Stimulated activated CD8-positive, alpha-beta memory T cell treated with anti-CD3 and anti-CD28 coated beads, Interleukin-7, amount 100 ng/mL, for 48 hours (primary cell): Measurements from ENCODE around the gene TES.
"Not testable (repeated sequence)": the region's sequence is repeated elsewhere in the genome, so short reads cannot be mapped to it uniquely, and the experiment has no call there.

ENCODE experiments used
- DNase-seq, 2 donors: peaks; one replicate each; pipeline ENCODE4 v3.0.0-alpha.2; 2020; ENCODE audit warnings: low read depth in 1 of 2; ENCODE audit errors: extremely low read depth in 1 of 2

TES gene, protein sequence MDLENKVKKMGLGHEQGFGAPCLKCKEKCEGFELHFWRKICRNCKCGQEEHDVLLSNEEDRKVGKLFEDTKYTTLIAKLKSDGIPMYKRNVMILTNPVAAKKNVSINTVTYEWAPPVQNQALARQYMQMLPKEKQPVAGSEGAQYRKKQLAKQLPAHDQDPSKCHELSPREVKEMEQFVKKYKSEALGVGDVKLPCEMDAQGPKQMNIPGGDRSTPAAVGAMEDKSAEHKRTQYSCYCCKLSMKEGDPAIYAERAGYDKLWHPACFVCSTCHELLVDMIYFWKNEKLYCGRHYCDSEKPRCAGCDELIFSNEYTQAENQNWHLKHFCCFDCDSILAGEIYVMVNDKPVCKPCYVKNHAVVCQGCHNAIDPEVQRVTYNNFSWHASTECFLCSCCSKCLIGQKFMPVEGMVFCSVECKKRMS

DNA sequence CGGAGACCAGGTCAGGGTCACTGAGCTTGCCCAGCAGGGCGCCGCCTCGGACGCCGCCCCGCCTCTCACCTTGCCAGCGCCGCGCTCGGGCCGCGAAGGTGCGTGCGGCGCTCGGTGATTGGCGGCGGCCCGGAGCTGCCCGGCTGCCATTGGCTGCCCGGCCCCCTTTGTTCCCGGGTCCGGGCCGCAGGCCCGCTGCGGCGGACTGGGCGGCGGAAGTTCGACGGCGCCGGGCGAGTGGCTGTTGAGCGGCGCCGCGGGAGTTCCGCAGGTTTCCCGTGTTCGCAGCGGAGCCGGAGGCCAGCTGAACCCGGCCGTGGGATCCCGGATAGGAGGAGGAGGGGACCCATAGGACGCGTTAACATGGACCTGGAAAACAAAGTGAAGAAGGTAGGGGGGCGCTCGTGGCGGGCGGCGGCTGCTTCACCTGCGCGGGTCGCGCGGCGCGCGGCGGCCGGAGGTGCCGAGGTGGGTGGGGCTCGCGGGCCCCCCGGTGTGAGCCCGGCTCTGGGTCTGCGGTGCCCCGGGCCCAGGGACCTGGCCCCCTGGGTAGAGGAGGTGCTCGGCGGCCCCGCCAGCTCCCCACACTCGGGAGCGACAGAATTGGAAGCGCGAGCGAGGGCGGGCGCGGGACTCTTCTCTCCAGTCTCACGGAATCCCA lies at the start of gene TES:
Gene TES, plus strand, starts transcription at position 195 of the 661 bp plus-strand sequence. Its CDS starts 169 bp downstream, at position 364.
- peak; percentile 40 to 59 for DNase-seq

DNA sequence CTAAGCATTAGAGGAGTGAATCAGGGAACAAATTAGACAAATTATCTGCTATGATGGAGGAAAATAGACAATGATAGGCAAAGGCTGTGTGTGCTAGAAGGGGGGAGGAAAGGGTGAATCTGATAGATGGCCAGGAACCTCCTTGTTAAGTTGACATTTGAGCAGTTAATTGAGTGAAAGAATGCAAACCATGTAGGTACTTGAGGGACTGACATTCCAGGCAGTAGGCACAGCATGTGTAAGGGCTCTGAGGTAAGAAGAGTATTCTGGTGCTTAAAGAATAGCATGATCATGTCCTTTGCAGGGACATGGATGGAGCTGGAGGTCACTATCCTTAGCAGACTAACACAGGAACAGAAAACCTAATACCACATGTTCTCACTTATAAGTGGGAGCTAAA lies 48.6 kb upstream of the TES start:
- DNase-seq, result no peak

DNA sequence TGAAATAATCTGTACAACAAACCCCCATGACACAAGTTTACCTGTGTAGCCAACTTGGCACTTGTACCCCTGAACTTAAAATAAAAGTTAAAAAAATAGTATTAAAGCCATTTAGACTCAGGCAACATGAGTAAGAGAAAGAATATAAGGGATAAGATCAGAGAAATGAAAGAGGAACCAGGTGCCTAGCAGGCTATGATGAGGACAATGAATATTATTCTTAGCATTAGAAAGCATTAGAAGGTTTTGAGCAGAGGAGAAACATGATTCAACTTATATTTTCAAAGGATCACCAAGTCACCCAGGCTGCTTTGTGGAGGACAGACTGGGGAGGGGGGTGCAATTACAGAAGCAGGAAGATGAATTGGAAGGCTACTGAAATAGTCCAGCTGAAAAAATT lies 48.1 kb upstream of the TES start:
- no peak for DNase-seq

DNA sequence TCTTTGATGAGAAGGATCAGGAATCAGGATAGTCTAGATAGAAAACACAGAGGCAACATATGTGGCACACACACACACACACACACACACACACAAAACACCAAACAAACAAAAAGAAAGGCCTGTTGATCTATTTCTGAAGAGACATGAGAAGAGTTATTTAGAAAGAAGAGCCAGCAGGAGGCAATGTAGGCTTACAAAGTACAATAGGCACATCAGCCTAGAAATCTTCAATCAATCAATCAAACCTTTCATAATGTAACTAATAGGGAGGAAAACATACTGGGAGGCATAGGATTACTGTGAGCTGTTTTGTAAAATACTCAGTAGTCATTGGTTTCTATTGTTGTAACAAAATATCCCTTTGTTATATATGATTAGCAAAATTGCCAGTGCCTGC lies 47.3 kb upstream of the TES start:
- DNase-seq, result no peak

DNA sequence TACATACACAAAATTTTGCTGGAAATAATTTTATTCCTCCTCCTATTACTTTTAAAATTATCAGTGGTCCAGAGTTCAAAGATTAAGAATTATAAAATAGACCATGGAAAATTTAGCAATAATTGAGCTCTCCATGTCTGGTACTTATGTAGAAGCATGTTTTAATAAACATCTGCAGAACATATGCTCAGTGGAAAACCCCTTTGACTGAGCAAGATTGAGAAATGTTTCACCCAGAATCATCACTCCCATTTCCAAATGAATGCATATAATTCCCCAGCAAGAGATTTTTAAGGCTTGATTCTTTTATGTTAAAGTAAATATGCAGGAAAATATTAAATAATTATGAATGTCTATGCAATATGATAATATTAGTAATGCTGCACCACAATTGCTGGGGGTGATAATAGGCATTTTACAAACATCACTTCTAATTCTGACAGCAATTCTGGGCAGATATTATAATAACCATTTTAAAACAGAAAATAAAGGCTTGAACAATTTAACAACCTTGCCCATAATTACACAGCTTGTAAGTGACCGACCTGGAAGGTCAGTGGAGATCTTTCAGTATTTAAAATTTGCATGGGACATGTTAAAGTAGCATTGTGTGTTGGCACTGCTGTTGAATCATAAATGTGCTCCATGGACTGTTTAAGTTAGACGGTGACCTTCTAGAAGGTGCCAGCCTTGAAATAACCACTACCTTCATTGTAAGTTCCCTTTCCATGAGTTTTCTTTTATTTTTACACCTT lies 45.6 kb upstream of the TES start:
- DNase-seq, result no peak

DNA sequence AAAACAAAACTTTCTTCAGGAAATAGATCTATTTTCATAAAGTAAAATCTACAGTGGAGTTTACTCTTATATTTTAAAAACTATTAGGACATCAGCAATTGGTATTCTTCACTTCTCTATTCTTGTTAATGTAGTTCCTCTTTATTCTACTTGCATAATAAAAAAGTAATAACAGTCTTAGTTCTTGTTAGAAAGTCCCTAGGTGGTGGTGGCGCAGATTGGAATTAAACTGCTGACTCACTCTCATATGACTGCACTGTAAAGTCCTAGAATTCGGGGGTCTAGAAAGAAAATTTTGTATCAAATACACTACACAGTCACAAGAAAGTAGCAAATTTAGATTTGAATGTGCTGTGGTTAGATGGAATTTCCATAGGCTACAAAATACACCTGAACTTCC lies 44.6 kb upstream of the TES start:
- DNase-seq, result no peak

DNA sequence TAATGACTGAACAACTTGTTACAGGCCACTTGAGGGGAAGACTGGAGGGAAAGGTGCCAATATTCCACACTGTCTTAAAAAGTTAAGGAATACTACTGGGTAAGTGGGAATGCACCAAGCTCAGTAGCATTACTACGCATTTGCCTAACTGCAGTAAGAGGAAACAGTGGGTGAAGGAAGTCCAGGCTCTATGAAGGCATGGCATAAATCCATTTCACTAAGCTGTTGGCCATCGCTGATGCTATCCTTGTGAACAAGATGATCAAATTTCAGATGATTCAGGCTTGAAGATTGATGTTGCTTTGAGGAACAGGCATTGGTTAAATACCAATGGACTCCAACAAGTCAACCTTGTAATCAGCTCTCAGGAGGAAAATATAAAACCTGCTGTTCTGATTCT lies 44.2 kb upstream of the TES start:
- DNase-seq, result no peak

DNA sequence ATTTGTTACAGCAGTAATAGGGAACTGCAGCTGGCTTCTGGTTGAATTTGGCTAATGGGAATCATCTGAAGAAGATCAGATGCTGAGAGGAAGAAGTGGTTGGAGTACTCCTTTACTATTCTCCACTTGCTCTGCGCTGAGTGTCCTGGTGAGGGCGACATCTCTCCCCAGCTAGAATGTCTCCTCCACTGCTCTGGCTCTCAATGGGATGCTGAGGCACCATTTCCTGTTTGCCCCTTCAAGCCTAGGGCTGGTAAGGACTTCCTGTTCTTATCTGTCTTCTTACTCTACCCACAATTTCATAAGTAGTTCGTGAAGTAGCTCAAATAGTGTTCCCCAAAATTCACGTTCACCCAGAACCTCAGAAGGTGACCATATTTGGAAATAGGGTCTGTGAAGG lies 43.2 kb upstream of the TES start:
- no peak for DNase-seq

DNA sequence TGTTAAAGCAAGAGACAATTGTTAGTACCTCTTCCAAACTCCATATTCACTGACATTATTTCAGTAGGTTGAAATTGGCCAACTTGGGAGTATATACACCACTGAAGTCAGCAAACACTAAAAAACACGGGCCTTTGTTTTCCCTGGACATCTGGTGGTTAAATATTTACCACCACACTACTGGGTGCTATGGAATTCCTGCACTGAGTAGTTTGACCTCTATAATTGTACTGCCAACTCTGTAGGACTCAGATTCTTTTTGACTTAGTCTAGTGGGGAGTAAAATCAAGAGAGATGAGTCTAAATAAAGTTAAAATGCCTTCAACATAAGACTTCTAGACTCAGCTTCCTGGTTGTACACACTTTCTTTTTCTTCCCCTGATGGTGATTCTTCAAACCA lies 41.3 kb upstream of the TES start:
- DNase-seq, result no peak

DNA sequence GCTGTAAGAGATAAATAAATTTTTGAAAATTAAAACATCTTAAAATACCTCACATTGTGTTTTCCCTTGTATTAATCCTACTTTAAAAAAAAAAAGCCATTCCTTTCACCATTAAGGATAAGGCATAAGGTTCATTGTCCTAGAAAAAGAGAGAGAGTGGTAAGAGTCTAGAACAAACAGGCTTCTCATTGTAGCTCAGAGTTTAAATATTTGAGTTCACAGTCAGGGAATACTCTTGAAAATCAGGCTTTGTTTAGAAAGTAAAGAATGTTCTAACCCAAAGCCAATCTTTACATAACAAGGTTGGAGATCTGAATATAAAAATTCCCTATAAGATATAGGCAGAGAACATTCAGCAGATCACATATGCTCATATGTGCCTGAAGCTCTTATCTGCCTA lies 40.2 kb upstream of the TES start:
- no peak for DNase-seq

DNA sequence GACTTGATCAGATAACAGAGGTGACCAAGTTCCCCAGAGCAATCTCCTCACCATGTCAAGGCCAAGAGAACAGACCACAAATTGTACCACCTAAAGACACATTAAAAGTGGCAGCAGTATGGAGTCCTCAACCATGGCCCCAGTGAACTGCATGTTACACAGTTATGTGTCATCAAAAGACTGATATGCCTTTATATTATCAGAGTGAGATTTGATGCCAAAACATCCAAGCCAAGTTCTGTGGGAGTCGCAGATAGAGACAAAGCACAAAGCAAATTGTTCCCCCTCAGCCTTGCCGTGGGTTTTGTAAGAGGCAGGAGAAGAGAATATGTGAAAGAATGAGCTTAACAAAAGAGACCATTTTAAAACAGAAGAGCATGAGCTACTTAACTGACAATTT lies 39.2 kb upstream of the TES start:
- no peak for DNase-seq

DNA sequence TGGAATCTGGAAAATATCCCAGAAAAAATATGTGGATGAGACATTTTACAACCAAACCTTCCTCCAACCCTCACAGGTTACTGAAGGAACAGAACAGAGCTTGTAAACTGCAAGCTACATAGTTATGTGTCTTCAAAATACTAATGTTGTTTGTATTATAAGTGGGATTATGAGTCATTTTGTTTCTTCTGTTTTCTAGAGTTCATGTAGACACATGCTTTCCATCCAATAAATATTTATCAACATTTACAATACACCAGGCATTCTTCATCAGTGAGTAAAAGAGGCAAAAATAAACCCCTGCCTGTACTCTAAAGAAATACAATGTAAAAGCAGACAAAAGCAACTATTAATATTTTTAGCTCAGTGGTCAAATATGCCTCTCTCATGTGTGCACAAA lies 38.0 kb upstream of the TES start:
- no peak for DNase-seq

DNA sequence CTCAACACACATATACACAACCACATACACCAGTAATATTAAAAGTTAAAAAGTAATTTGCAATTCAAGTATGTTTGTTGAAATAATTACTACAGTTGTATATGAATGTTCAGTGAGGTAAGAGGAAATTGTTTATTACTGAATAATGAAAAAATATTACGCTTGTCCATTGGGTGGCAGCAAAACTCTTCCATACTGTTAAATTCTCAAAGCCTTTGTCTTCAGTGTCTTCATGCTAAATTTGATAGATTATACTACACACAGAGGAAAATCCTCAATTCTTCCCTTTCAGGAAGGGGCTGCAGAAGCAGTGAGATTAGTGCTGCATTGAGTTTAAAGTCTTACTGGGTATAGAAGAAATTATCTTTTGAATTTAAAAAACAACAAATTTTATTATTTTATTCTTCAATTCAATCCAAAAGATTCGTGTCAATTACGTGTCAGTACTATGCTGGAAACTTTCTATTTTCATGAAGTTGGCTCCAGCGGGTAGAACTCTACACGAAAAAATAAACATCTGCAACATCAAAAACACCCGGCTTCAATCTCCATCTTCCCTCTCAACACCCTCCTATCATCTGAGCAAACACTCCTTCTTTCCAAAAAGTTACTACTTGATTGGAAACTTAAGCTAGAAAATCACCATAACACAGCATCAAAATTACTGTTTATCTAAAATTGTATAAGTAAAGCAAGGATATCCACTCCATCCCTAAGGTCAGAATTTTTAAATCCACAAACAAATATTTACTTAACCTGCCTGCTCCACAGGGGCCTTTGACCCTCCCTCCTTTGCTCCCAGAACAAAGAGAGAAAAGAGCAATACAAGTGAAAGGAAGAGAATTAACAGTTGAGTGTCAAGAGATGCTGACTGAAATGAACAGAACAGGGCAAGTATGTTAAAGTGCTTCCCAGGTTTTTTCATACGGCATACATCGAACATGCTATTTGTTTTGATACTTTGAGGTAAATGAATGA lies 37.0 kb upstream of the TES start:
- no peak for DNase-seq

DNA sequence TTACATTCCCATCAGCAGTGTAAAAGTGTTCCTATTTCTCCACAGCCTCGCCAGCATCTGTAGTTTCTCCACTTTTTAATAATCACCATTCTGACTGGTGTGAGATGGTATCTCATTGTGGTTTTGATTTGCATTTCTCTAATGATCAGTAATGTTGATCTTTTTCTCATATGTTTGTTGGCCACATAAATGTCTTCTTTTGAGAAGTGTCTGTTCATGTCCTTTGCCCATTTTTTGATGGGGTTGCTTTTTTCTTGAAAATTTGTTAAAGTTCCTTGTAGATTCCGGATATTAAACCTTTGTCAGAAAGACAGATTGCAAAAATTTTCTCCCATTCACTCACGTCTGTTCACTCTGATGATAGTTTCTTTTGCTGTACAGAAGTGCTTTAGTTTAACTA lies 35.2 kb upstream of the TES start:
- not testable (repeated sequence) for DNase-seq

DNA sequence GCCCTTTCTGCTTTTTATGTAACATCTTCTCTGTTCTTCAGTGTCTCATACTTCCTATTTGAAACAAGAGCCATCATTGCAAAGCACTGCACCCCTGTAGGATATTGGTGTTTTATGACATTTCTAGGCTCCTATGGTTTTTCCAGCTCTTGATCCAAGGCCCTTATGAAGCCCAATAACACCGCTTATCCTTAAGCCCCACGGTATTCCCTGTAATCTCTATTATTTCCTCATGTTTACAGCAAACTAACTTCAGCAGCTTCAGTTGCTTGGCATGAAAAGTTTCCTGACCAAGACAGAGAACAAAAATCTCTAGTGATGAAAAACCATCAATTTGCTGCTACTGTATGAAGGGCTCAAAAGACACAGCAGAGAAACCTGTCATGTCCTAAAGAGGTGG lies 34.1 kb upstream of the TES start:
- no peak for DNase-seq

DNA sequence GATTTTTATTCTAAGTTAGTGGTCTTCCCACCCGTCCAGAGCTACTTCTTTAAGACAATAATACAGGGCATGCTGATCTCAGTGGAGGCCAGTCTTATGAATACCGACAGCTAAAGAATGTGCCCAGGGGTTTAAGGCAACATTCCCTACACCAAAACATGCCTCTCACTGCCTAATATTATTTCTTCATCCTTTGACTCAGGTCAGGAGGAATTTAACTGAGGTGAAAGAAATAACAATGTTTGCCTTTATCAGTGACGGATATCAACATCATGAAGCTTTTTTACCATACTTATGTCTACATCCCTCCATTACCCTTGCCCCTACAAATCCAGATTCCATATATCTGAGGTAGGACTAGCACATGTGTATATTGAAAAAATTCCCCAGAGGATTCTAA lies 33.3 kb upstream of the TES start:
- DNase-seq, result no peak

DNA sequence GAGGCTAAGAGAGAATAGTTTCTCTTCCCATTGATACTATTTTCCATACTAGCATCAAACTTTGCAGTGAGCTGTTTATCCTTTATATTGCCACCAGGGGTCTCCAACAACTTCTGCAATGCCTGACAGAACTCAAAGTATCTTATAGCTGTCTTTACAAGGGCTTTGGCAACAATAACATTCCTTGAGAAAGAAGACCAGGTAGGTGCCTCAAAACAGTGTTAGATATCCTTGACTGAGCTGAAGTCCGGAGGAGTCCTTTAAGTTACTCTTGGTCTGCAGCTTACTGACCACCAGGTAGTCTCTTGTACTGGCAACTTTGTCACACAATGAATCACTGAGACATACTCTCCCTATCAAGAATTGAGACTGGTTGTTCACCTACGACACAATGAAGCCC lies 30.0 kb upstream of the TES start:
- no peak for DNase-seq

DNA sequence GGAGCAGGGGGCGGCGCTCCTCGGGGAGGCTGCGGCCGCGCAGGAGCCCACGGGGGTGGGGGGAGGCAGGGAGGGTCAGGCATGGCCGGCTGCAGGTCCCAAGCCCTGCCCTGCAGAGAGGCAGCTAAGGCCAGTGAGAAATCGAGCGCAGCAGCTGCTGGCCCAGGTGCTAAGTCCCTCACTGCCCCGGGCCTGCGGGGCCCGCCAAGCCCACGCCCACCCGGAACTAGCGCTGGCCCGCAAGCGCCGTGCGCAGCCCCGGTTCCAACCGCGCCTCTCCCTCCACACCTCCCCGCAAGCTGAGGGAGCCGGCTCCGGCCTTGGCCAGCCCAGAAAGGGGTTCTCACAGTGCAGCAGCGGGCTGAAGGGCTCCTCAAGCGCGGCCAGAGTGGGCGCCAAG lies 28.3 kb upstream of the TES start:
- no peak for DNase-seq

DNA sequence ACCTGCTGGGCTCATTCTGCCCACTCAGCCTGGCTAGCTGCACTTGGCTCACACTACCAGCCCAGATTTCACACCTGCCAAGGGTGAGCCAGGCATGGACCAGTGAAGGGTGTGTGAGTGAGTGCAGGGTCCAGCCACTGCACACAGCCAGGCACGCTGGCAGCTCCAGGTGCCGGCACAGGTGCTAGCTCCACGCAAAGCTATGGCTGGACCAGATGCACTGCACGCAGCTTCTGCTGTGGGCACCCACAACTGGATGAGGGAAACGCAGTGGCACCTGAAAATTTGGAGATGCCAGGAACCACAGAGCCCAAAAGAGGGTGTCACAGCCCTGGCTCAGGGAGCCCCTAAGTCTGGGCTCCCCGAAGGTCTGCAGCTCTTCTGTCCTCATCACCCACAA lies 24.9 kb upstream of the TES start:
- no peak for DNase-seq

DNA sequence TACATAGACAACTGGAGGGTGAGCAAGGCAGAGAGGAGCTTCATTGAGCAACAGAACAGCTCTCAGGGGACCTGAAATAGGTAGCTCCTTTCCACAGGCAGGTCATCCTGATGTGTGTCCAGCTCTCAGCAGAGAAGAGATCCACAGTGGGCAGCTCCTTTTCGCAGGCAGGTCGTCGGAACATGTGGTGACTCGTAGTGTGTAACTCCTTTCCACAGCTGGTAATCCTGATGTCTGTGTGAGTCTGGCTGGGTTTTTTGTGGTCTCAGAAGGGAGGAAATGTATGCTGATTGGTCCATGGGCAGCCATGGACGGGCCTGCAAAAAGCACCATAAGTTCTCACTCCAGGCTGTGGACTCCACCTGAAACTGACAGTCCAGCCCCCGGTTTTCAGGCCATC lies 24.4 kb upstream of the TES start:
- no peak for DNase-seq

DNA sequence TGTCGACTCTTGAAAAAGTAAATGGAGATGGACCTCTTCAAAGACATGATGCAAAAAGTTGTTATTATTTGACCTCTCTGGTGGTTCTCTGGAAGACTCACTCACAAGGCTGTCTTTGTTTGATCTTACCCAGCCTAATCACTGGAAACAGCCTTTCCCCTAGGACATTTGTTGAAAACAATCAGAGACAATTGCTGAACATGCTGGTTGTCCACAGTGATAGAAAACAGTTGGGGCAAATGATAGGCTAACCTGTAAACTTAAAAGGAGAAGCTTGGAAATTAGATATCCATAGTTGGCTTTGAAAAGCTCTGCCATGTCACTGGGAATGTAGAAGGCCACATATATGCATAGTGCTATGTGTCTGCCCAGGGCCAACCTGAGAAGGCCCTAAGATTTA lies 22.9 kb upstream of the TES start:
- no peak for DNase-seq
